ENCODE data around the gene PREP. TPM values are rescaled to one million over a fixed set of nuclear protein-coding genes. Genes with fewer than 3 reads are reported as not detected.
"Not testable (repeated sequence)": the region's sequence is repeated elsewhere in the genome, so short reads cannot be mapped to it uniquely, and the experiment has no call there.

Gene PREP
- 35.8 TPM for total RNA-seq
- long read RNA-seq, transcript PREP-201 (15 exons, 2,905 nt) = major isoform, 61 of 93 reads
- long read RNA-seq, partial matches to known transcripts = 9 of 93 reads
- long read RNA-seq, other reads (novel, unspliced or antisense) = 23 of 93 reads

DNA sequence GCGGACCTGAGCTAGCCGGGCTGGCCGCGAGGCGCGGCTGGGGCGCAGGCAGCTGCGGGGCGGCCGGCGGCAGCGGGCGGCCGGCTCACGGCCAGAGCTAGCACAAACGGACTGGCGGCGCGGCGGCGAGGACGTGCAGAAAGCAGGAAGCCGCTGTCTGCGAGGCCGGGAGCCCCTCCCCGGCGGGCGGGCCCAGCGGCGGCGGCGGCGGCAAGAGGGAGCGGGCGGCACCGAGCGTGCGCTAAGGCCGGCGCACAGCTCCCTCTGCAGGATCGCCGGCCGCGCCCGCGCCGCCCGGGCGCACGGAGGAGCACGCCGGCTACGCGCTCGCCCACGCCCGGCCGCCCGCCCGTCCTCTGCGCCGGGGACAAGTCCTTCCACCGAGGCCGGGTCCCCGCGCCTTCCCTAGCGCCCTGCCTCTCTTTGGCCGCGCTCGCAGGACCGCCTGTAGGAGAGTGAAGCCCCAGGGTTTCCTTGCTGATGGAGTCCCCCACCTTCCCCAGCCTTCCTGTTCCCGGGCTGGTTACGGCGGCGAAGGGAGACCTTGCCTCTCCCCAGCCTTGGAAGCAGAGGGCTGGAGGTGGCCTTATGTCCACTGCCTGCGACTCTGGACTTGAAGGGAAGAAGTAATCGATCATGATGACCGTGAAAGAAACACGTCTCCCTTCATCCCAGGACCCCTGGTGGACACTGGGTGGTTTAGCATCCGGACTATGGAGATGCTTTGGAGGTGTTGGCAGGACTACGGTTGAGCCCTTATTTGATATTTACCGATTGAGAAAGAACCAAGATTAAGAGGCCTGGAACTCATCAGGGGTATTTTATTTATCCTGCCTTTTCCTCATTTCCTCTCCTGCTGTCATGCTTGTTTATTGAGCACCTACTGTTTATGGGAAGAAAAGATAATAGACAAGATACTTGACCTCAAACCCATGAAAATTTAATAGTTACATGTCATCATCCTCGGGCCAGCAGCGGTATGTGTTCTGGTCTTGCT, at the start of gene PREP:
PREP (minus strand) TSS at position 144 of the 997 bp plus-strand sequence. CDS start 191 bp downstream, outside the sequence.
- DNase-seq (ENCODE audit: low spot score) = peak; percentile 95

DNA sequence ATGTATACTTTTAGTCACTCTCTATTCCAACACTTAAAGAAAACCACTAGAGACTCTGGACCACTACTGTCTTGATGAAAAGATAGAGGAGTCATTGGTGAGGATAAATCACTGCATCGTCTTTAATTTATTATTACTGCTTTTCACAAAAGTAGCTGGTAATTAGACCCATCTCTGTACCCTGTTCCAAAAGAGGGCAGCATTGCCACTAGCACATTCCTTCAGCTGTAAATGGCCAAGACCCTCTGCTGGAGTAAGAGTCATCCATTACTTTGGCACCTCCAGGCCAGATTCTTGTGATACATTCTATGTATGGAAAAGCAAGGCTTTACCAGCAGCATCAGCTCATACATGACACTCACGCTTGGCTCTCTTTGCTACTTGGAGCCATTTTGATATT, 49.5 kb upstream of the PREP start:
- no peak for DNase-seq (ENCODE audit: low spot score)

DNA sequence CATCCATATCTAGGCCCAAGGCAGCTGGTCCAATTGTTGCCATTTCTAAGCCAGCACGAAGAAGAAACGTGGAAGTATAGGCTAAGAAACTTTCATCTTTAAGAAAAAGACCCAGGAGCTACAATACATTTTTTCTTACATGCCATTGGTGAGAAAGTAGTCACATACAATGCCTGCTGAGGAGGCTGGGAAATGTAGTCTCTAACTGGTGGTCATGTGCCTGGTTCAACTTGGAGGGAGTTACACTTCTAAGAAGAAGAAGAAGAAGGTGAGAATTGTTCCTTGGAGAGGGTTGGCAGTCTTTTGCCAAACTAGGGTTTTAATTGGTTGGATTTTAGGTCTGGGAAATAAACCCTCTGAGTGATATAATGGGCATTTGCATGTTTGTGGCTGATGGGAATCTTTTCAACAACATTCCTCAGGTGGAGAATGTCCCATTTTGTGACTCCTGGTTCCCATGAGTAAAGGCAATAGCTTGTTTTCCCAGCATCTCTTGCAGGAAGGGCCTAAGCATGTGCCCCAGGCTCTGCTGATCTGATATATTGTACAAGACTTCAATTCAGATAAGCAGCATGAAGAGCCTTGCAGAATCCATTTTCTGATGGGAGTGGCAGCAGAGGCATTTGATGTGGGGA, 47.0 kb upstream of the PREP start:
- DNase-seq (ENCODE audit: low spot score) = no peak

DNA sequence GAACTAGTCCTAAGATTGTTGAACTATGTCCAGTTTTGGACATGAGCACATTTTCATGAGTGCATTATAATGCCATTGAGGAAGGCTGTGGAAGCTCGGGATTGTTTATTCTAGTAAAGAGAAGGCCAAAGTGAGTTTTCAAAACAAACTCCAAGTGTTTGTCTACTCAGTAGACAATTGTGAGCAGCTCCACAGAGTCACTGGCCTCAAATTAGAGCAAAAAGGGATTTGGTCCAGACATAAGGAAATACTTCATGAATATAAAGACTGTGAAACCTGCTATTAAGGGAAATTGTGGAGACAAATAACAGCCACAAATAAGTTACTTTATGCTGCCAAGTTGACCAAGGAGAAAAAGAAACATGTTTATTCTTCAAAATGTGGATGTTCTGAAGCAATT, 42.6 kb upstream of the PREP start:
- no peak for DNase-seq (ENCODE audit: low spot score)

DNA sequence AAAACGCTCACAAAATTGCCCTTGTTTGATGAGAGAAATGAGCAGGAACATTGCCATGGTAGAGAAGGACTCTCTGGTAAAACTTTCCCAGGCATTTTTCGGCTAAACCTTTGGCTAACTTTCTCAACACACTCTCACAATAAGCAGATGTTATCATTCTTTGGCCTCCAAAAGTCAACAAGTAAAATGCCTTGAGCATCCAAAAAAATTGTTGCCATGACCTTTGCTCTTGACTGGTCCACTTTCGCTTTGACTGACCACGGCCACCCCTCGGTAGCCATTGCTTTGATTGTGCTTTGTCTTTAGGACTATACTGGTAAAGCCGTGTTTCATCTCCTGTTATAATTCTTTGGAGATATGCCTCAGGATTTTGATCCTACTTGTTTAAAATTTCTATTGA, 41.1 kb upstream of the PREP start:
- no peak for DNase-seq (ENCODE audit: low spot score)

DNA sequence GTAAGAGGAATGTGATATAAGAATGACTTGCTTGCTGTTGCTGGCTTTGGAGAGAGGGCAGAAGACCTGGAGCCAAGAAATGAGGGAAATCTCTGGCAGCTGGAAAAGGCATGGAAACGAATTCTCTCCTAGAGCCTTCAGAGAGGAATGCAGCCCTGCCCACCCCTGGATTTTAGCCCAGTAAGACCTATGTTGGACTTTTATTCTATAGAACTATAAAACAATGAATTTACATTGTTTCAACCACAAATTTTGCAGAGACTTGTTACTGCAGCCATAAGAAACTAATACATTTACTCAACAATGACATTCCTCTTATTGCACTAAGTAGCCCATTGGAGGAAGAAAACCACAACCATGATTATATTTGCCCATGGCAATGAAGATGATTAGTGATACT, 39.5 kb upstream of the PREP start:
- no peak for DNase-seq (ENCODE audit: low spot score)

DNA sequence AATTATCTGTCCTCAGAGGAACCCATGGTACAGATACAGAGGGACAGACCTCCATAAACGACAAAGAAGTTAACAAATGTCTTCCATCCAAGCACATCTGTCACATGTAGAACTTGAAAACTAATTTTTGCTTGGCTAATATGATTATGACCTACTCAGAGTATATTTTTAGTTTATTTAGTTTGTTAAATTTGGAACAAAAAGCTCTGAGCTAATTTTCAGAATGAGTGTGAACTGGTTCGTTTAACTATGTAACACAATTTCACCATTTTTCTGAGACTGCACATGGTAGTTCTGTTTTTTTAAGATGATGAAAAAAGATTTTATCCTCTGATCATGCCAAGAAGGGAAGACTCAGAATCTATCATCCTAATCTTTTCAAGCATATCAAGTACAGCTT, 34.4 kb upstream of the PREP start:
- DNase-seq (ENCODE audit: low spot score) = no peak

DNA sequence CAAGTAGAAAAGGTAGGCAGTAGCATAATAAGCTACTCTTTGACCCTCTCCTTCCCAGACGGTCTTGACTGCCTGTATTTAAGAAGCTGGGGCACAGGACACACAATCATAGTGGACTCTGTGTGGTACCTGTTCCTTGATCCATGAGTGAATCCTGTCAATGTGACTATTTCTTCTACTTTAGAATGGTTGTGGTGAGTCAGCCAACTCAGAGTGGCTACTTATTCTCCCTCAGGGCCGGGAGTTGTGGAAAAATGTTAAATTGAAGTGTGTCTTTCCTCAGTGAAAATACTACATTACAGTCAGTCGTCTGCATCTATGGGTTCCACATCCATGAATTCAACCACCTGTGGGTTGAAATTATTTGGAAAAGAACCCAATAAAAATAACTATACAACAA, 30.8 kb upstream of the PREP start:
- DNase-seq (ENCODE audit: low spot score) = no peak

DNA sequence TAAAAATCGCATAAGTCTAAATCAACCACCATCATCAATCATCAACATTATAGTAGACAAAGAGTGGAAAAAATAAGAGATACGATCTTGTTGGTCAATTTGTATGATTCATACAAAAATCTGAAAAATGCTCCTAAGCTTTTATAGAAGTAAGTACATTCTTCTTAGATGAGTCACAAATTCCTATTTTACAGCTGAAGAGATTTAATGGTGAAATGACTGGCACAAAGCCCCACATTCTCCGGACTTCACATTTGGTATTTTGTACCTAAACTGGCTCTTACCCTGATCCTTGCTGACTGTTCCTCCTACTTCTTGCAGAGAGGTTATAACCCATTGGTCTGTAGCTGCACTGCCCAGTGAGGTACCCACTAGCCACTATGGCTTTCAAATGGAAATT, 29.9 kb upstream of the PREP start:
- no peak for DNase-seq (ENCODE audit: low spot score)

DNA sequence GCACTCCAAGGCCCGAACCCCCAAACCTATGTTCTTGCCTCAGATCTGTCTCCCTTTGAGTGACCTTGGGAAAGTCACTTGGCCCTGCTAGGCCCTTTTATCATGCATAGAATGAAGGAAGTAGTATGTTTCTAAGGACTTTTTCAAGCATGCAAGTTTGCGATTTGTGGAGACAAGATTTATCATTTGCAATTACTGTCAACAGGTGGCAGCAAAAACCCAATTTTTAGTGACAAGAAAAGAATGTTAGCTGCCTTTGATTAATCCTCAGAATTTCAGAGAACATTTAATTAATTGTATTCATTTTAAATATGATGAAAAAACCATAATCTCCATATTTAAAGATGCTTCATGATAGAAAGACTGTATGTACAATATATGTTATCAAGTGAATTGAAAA, 28.3 kb upstream of the PREP start:
- no peak for DNase-seq (ENCODE audit: low spot score)

DNA sequence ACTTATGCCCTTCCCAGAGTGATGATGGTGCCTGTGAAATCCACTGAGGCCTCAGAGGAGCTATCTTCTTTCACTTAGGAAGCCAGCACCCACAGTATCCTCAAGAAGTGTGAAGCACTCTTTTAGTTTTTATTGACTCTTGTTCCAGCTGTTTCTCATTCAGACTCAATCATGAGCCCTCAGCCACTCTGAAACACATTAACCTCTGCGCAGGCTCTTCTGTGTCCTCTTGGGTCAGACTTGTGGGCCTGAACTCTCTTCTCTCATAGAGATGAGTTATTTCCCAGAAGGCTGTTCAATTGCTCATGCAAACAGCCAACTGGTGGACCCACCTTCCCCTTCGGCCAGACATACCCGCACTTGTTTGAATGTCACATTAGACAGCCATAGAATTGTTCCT, 27.8 kb upstream of the PREP start:
- no peak for DNase-seq (ENCODE audit: low spot score)

DNA sequence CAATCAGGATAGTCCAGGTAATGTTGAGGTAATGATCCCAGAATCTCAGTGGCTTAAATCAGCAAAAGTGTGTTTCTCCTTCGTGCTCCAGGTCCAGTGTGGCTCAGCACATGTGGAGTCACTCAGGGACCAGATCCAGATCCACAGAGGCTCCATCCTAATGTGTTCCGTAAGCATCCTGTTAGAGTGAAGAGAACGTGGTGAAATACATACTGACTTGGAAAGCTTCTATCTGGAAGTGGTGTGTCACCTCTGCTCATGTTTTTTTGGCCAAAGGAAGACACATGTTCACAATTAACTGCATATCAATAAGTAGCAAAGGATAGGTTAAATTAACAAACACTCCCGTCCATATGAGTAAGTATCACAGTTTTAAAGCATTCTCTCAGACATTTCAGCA, 26.8 kb upstream of the PREP start:
- no peak for DNase-seq (ENCODE audit: low spot score)

DNA sequence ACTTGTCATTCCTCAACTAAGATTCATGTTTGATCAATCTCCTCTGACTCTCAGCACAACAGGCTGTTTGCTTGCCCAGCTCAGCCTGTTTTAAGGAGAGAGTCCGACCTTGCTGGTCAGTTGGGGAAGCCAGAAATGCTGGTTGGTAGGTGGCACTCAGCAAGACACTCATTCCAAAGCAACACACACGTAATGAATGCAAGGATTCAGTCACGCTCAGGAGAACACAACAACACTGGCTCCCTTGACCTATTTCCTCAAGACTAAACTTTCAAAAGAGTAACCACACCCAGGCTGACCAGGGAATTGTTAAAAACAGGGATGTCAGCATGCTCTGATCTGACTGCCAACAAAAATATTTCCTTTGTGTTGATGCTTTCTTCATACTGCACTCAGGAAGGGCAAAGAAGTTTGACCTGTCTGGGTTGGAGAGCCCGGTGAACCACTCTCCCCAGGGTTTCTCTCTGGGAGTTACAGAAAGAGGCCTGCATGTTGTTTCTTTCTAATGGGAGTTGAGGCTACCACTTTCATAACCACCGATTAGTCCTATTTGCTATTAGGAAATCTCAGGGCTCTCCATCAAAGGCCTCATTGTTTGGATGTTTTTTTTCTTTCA, 25.6 kb upstream of the PREP start:
- no peak for DNase-seq (ENCODE audit: low spot score)

DNA sequence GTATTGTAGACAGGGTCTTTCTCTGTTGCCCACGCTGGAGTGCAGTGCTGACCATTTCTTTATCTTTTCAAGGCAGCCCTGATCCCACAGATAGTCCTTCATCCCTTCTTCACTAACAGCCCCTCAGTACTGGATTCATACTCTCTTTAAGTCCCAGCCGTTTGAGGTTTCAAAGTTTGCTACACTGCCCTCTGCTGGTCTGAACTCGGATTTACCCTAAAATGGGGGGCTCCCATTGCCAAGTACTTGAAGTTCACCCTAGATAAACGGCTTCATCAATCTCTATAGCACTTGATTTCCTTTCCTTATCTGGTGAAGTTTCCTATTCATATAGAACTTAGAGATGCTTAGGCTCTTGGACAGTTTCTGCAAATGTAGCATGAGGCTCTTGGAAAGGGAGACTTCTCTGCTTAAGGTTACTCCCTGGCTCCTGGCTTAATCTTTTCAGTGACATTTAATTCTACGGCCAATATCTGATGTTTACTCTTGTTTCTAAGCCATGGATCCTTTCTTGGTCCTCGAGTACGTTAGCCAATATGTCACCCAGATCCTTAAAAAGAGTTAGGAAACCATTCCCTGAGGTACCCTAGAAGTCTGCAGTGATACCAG, 21.4 kb upstream of the PREP start:
- no peak for DNase-seq (ENCODE audit: low spot score)

DNA sequence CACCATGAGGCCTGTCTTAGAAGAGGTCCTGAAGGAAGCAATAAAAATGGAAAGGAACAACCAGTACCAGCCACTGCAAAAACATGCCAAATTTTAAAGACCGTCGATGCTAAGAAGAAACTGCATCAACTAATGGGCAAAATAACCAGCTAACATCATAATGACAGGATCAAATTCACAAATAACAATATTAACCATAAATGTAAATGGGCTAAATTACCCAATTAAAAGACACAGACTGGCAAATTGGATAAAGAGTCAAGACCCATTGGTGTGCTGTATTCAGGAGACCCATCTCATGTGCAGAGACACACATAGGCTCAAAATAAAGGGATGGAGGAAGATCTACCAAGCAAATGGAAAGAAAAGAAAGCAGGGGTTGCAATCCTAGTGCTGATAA, 14.1 kb upstream of the PREP start:
- DNase-seq (ENCODE audit: low spot score) = not testable (repeated sequence)

DNA sequence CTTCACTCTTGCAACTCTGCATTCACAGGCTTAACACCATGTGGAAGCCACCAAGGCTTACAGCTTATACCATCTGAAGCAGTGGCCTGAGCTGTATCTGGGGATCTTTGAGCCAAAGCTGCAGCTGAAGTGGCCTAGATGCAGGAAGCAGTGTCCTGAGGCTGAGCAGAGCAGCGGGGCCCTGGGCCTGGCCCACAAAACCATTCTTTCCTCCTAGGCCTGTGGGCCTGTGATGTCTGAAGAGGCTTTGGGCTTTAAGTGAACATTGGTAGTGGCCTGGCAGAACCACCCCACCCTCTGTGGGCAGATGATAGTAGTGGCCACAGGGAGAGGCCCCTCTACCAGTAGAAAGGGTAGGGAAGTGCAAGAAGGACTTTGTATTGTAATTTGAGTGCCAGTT, 6.9 kb upstream of the PREP start:
- no peak for DNase-seq (ENCODE audit: low spot score)

DNA sequence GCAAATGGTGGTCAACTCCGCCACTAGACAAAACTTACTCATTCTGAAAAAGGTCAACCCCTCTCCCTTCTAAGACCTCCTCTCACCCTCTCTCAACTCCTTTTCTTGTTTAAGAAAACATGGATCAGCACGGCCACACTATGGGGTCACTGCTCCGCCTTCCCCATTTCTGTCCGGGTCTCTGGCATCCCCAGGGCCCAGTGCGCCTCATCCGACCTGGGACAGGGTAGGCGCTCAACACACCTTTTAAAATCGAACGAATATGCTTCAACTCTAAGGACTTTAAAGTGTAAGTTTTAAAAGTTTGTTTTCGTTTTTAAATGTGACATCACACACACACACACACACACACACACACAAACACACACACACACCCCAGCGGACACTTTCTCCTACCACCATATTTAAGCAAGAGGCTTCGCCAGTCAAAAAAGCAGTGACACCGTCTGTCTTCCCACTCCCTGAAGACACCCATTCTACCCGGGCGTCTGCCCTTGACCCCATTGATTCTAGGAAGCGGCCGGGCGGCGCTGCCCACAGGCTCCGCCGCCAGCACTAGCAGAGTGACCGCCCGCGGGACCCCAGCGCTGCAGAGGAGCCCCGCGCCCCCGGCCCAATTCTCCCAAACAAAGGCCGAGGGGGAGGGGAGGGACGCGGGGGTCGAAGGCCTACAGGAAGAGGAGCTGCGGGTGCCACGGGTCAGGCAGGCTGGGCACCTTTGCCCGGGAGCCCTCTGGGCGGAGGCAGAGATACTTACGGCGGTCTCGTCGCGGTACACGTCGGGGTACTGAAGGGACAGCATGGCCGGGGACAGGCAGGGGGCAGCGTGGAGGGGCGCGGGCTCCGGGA, 568 bp downstream of the PREP start:
- no peak for DNase-seq (ENCODE audit: low spot score)

DNA sequence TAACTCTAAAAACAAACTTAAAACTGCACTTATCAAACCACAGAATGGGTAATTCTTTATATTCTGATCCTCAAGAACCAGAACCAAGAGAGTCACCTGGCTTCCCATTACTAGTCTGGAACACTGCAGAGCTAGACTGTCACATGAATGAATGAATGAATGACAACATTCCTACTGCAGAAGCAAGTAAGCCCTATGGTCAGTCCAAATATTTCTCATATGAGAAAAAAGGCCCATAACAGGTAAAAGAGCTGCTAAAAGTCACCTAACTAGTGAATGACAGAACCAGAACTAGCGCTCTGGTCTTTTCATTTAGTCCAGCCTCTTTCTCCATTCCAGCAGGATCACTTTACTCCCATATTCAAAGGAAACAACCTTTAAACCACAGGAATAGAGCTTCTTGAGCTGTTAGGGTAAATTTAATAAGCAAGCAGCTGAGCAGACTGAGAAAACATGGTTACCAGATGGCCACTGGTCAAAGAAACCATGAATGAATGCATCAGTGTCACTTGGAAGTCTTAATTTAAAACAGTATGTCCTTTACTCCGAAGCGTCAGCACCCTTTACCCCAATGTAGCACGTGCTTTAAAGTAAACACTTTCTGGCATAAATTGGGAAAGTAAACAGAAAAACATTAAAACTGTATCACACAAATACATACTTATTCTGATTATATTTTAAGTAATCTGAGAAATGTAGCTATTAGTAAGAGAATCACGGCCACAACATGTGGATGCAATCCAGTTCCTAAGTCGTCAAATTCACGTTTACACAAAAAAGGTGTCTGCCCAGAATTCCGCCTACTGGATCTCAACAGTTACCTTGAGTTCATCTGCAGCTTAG, 1.4 kb downstream of the PREP start:
- DNase-seq (ENCODE audit: low spot score) = no peak

DNA sequence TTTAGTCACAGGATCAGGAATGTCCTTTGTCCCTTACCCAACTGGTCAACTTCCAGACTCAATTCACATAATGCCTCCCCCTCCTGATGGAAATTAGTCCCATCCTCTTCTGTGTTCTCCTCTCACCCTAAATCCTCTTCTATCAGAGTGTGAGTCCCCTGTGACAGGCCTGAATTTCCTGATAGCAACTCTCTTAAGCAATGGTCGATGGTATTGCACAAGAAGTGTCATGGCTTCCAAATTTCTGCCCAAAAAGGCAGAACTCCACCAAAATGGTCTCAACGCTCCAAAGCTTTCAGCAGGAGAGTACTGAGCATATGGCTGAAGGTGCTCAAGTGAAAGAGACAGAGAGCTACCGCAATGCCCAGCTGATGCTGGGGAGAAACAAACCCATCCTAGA, 2.4 kb downstream of the PREP start:
- no peak for DNase-seq (ENCODE audit: low spot score)

DNA sequence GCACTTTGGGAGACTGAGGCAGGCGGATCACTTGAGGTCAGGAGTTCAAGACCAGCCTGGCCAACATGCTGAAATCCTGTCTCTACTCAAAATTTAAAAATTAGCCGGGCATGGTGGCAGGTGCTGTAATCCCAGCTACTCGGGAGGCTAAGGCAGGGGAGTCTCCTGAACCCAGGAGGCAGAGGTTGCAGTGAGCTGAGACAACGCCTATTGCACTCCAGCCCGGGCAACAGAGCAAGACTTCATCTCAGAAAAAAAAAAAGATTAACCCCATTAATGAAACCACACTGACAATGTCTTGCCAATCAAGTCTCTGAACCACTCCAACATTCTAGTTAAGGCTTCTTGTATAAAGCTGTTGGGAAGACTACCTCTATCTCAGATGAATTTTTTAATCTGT, 4.0 kb downstream of the PREP start:
- DNase-seq (ENCODE audit: low spot score) = no peak
